Vagina (tissue), 2 donors: ENCODE results near the gene RNPEPL1.

ENCODE experiments used
- POLR2A ChIP-seq, 2 donors: fragments of 450-650 bp; IDR thresholded peaks; one replicate each; pipeline ENCODE4 v1.6.1; 2017; ENCODE audit warnings: antibody characterized with exemption in 2 of 2, mild to moderate bottlenecking in 2 of 2, moderate library complexity in 2 of 2
- TF ChIP-seq, protein P1 (sequence below), 3 experiments: fragments of 450-650 bp in 2 of 3; fragments of 200-600 bp in 1 of 3; sonication (generic) in 1 of 3; IDR thresholded peaks; one replicate each; pipeline ENCODE4 v1.5.1; 2017 to 2019; ENCODE audit warnings: antibody characterized with exemption in 3 of 3, mild to moderate bottlenecking in 2 of 3, moderate library complexity in 2 of 3

DNA sequence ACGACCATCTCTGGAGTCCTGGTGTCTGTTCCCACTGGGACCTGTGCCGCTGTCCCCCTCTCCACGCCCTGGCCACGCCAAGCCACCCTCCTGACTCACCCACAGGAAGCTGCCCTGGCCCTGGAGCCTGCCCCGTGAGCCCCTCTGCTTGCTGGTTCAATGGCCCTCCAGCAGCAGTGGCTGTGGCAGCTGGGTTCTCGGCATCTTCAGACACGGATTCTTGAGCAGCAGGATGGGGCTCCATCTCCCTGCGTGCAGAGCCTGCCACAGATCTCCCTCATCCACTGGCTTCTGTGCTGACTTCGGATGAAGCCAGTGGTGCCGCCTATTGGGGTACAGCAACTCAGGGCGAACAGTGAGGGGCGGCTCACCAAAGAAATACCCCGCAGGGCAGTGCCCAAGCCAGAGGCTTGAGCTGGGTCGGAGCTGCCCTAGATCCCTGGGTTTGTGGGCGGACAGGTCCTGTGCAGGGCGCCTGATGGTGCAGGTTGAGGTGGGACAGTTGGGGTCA lies 32.2 kb downstream of the RNPEPL1 start:
- TF ChIP-seq, protein P1, sequence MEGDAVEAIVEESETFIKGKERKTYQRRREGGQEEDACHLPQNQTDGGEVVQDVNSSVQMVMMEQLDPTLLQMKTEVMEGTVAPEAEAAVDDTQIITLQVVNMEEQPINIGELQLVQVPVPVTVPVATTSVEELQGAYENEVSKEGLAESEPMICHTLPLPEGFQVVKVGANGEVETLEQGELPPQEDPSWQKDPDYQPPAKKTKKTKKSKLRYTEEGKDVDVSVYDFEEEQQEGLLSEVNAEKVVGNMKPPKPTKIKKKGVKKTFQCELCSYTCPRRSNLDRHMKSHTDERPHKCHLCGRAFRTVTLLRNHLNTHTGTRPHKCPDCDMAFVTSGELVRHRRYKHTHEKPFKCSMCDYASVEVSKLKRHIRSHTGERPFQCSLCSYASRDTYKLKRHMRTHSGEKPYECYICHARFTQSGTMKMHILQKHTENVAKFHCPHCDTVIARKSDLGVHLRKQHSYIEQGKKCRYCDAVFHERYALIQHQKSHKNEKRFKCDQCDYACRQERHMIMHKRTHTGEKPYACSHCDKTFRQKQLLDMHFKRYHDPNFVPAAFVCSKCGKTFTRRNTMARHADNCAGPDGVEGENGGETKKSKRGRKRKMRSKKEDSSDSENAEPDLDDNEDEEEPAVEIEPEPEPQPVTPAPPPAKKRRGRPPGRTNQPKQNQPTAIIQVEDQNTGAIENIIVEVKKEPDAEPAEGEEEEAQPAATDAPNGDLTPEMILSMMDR (IDR thresholded peaks at IDR 0.05): no peak
- TF ChIP-seq POLR2A (IDR thresholded peaks at IDR 0.05): no peak
